Activated CD8-positive, alpha-beta memory T cell treated with anti-CD3 and anti-CD28 coated beads, Interleukin-2, amount 50 U/mL, for 1 hour (primary cell): ENCODE measurements around the gene ADGRV1.
"Not testable (repeated sequence)": the region's sequence is repeated elsewhere in the genome, so short reads cannot be mapped to it uniquely, and the experiment has no call there.

Source experiments
- DNase-seq: peaks from one replicate; pipeline ENCODE4 v3.0.0-alpha.2; 2020; ENCODE audit errors: extremely low read depth

Gene ADGRV1

DNA sequence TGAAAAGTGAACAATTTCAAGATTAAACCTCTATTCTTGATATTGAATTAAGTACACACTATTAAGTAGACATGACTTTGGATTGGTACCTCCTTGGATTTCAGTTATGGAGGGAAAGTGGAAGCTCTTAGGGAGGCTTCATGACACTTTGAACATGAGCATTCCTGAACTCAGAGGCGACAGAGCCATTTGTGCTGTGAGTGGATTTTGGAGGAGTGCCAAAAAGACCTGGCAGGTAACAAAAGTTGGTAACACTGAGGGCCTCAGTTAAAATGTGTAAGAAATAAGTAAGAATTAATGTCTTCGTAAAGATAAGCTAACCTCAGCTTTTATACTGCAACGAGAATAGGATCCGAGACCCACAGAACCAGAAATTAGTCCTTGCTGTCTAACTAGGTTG, 467.9 kb downstream of the ADGRV1 start:
- DNase-seq, result no peak

DNA sequence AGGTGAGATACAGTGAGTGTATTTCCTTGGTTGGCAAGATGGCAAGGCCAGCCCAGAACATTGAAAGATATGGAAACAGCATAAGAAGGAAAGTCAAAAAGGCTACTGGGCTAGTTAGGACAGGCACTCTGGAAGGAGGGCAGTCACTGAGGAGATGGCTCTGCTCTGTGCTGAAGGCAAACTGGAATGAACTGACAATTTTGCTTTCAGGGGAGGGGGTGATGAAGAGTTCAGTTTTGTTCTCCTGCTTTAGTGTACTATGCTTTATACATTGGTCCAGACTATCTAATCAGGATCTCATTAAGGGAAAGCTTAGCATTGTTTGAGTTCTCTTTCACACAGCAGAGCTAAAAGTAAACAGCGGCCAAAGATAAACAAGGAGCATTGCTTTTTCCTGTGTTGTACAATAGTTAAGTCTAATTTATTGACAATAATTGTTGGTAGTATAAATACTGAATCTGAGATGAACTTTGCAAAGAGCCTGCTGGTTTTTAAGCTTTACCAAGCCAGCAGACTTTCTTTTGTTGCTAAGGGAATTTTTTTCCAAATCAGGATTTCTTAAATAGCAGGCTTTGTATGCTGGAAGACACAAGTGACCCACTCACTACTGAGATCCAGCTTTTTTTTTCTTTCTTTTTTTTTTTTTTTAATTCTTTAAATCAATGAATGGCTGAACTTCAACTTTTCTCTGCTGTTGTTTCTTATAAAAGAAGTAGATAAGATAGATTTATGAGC, 469.0 kb downstream of the ADGRV1 start:
- DNase-seq, result no peak

DNA sequence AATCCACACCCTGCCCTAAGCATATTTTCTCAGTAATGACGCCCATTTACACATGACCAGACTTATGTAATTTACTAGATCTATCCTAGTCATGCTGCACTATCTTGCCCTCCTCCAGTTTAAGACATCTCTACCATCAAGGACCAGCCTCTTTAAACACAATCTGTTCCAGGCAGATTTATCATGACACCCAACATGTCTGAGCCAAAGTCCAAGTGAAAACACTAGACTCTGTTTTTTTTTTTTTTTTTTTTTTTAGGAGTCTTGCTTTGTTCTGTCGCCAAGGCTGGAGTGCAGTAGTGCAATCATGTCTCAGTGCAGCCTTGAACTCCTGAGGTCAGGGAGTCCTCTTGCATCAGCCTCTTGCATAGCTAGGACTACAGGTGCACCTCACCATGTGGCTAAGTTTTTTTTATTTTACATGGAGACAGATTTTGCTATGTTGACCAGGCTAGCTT, 469.9 kb downstream of the ADGRV1 start:
- no peak for DNase-seq

DNA sequence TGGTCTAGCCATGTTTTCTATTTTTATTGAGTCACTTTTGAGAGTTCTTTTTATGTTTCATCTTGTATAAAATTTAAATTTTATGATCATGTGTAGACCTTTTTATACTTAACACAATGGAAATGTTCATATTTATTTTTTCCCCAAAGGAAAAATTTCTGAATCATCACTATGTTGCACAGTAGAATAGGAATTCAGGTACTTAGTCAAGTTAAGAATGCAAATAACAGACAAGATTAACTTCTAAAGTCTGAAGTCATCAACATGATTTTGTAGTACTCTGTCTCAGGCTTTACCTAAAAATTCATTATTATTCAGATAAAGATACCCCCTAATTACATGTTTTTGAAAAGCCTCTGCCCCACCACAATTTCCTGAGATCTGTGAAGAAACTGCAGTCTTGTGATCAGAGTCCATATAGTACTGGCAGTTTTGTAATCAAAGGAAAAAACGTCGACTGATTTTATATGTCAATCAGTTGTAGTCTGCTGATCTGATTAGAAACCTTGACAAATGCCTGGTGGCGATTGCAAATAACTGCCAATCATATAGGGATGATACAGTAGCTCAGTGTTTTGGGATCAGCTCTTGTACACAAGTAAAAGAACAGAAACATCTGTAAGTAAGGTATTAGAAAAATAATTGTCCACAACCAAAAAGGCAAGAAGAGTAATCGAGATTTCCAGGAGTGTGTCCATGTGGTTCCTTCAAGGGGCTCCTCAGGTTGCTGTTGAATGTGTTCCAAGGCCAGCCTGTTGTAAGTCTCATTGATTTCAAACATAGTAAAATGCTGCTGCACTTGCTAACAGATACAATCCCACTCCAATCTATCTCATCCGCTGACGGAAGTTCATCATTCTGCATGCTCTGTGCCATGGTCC, 472.2 kb downstream of the ADGRV1 start:
- no peak for DNase-seq

DNA sequence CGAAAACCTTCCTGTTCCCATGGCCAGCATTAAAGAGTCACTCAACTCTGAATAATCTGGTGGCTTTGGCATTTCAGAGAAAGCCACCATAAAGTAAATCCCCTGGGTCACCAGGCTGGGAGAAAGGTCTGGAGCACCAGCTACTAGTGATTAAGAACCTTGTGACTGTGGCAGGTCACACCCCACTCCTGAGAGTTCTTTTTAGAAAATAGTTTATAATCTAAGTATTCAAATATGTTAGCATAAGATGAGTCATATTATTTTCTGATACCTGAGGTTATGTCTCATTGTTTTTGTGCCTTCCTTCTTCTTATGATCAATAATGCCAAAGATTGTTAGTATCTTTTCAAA, 472.8 kb downstream of the ADGRV1 start:
- DNase-seq, result no peak

DNA sequence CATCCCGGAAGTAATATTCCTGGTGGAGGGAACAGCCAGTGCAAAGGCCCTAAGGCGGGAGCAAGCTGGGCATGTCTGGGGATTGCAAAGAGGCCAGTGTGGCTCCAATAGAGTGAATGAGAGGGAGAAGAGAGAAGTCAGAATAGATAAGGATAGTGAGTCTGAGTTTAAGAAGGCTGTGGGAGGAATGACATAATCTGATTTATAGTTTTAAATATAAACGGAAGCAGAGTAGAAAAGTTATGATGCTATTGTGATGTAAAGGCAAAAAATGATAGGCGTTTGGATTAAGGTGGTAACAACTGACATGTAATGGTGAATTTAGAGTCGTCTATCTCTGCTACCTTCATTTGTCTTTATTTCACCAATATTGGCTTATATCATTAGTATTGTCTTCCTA, 473.5 kb downstream of the ADGRV1 start:
- no peak for DNase-seq

DNA sequence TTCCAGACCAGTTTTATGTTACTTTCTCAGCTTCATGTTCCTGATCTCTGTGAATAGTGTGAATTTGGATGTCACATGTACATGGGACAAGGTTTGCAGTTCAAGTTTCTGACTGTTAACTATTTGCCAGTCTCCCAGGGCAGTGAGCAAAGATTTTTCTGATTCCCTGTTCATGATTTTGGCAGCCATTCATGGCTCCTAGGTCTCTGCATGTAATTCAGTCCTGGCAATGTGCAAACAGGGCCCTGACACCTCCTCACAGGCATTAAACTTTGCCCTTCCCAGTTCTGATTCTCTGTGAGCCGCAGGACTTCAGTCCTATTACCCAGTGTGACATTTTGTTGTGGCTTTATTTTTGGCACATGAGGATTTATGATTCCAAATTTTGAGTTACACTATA, 474.8 kb downstream of the ADGRV1 start:
- no peak for DNase-seq

DNA sequence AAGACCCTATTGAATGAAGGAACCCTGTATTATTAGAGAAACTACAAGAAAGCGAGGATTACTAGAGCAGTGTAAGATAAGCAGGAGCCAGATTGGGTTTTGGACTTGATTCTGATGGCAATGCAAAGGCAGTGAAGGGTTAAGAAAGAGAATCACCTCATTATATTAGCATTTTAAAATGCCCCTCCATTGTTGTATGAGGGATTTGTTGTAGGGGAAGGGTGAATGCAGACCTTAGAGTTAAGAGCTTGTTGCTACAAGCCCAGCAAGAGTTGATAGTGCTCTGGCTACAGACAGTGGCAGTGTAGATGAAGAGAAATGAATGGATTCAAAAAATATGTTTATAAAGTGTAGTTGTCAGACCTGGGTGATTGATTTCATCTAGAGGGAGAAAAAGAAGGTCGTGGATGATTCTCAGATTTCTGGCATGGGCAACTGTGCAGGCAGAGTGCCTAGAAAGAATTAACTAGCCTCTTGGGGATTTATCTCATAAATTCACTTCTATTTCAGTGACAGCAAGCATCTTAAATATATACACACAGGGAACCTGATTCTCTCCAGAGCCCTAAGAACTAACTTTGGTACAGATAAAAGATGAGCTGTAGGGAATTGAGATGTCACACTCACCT, 479.7 kb downstream of the ADGRV1 start:
- DNase-seq, result no peak

DNA sequence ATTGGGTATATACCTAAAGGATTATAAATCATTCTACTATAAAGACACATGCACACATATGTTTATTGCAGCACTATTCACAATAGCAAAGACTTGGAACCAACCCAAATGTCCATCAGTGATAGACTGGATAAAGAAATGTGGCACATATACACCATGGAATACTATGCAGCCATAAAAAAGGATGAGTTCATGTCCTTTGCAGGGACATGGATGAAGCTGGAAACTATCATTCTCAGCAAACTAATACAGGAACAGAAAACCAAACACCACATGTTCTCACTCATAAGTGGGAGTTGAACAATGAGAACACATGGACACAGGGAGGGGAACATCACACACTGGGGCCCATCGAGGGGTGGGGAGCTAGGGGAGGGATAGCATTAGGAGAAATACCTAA, 482.5 kb downstream of the ADGRV1 start:
- DNase-seq, result not testable (repeated sequence)

DNA sequence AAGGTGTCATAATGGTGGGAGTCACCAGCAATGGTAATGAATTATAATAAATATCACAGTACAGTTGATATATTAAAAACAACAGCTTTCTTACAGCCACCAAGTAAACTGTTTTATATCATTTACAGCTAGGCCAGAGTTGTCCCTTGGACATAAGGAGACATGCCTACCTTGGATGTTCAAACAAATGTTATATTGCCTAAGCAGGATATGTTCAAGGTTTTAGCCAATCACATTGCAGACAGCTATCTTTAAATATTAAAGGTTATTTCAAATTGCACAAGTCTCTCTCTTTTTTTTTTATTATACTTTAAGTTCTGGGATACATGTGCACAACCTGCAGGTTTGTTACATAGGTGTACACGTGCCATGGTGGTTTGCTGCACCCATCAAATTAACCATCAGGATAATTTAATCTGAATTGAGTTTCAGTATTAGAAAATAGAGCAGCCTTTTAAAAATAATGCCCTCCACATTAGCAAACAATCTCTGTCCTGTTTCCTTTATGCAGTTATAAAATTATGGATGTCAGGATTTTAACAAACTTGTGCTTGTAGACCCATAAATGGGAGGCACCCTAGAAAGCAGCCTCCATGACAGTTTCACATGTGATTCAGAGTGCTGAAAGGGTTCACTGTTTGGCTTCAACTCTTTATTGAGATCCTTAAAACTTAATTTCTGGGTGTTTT, 483.8 kb downstream of the ADGRV1 start:
- no peak for DNase-seq

DNA sequence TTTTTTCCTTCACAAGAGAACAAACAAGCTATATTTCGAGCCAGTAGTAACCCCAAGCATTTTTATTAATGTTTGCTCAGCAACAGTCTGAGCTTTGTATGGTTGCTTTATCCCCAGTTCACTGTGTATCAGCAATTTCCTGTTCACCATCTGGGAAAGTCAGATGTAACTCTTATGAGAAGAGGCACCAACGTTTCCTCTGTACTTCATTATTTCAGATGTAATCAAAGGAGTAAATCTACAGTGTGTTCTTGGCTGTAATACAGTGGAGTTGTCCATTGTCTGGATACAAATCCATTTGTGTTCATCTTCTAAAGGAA, 484.3 kb downstream of the ADGRV1 start:
- no peak for DNase-seq

DNA sequence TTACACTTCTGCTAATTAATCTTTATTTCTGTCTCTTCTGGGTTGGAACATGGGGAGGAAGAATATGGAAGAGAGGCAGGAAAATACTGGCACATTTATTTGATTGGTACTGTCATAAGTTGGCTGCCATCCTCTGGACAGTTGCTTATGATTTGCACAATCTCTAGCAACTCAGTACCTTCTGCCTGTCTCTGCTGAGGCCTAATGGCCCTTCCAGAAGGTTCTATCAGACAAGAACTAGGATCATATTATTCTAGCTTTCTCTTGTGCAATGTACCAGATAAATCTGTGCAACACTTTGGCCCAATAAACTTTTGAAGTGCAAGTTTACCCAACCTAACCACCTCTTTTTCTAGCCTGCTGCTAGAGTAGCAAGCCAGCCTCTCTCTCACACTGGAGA, 489.5 kb downstream of the ADGRV1 start:
- no peak for DNase-seq

DNA sequence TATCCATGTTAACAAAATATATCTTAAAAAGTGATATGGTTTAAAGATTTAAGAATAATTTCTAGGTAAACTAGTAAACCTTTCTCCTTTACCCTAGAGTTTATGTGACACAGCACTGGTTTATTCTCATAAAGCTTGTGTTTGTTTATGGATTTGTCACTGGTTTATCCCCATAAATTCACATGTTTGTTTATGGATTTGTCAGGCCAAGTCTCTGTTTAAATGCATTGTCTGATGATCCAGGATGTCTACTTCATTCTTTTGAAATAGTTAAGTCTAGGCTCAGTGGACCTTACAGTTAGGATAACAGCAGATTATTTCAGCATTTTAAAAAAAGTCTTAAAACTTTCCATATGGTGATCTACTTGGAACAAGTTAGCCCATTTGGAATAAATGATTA, 490.5 kb downstream of the ADGRV1 start:
- no peak for DNase-seq

DNA sequence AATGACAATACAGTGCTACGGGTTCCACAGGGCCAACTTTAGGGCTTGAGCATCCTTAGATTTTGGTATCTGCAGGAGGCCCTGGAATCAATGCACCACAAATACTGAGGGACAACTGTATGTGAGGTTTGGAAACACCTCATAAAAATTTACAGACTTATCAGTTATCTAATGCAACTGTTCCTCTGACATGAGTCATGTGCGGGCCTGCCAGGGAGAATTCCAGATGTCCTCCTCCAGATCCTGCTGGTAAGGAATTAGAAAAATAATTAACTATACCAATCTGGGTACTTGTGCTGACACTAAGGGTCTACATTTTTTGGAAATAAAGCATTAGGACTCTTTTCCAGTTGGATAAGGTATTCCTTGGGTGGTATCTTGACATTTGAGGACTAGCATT, 491.2 kb downstream of the ADGRV1 start:
- DNase-seq, result no peak

DNA sequence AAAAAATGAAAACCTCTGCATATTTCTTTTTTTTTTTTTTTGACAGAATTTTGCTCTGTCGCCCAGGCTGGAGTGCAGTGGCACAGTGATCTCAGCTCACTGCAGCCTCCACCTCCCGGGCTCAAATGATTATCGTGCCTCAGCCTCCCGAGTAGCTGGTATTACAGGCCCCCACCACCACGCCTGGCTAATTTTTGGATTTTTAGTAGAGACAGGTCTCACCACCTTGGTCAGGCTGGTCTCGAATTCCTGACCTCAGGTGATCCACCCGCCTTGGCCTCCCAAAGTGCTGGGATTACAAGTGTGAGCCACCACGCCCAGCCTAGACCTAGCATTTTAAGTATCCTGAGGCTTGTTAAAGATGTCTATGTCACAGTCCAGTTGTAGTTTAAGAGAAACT, 493.8 kb downstream of the ADGRV1 start:
- not testable (repeated sequence) for DNase-seq

DNA sequence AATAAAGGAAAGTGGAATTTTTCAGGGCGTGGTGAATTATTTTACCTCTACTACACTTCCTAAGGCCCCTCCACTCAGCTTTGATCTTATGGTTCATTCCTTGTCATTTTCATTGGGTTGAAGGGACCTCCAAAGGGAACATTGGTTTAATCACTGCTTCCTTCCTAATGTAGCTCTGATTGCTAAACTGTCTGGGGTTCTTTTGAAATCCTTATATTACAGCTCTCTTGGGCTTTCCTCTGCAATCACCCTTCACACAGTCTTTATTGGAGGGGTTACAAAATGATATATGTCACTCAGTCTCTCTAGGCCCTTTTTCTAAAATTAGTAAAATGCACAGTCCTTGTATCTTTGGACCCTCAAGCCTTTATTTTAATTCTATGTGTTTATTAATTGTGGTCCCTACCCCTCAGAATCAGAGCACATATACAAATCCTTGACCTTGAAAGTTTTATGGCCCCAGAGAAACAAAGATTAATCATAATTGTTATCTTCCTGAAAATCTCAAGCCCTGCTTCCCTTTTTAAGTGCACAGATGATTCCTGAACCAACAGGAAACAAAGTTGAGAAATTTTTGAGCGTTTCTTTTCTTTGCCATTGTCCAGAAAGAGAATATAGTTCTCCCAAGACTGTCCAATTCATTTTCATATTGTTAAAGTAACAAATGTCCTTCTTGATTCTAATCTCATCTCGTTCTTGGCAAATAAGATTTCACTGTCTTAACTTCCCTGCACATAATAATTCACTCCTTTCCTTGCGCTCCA, 494.6 kb downstream of the ADGRV1 start:
- DNase-seq, result no peak

DNA sequence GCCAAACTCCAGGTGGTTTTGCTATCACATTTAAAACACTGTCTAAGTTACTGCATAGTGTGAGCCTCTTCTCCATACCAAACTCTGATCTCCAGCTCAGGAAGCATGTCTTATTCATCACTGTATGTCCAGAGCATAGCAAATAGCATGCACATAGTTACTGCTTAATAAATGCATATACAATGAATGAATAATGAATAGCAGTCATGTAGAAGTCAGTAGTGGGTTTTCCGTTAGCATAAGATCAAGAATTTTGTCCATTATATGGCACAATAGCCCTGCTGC, 495.1 kb downstream of the ADGRV1 start:
- DNase-seq, result no peak

DNA sequence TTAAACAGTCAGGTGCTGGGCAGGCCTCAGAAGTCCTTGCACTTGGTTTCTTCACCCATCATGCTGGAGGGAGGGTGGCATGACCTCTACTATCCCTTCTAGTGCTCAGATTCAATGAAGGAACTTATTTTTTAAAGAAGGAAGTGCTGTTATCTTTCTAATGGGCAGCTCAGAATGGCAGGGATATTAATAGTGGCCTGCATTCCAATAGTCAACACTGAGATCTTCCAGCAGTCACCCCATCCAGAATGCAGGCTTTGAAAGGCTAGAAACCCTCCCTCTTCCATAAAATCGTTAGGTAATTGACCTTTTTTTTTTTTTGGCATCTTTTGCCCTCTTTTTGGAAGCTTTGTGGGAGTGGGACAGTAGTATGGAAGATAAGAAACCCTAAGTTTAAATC, 499.6 kb downstream of the ADGRV1 start:
- no peak for DNase-seq

DNA sequence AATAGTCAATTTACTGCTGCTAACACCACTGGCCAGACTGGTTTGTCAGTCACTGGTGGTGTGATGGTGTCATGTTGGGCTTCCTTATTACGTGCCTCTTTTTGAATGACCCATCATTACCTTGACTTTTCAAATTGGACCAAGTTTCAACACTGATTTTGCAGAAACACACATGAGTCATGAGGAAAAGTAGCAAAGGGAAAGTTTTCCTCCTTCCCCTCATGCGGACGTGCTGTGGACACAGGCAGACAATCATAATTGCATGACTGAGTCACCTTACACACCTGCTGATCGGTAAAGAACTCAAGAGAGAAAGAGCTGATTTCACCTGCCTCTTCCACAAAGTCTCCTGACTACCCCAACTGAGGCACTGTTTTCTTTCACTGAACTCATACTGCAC, 500.0 kb downstream of the ADGRV1 start:
- no peak for DNase-seq

DNA sequence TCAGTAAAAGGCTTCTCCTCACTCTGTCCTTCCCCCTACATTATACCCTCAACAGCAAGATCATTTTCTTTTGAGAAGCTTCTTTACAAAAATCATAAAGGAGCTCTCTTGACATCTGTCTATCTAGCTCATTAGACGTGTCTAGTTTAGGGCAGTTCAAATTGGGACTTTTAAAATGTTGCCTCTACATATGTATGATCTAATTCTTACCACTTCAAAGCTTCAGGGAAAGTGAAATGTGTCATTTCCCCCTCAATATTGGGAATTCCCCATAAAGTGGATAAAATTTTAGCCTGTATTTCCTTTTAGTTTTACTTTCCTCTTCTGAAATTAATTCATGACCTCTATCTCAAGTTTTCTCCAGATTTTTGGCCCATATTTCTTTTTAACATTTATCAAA, 500.8 kb downstream of the ADGRV1 start:
- no peak for DNase-seq

DNA sequence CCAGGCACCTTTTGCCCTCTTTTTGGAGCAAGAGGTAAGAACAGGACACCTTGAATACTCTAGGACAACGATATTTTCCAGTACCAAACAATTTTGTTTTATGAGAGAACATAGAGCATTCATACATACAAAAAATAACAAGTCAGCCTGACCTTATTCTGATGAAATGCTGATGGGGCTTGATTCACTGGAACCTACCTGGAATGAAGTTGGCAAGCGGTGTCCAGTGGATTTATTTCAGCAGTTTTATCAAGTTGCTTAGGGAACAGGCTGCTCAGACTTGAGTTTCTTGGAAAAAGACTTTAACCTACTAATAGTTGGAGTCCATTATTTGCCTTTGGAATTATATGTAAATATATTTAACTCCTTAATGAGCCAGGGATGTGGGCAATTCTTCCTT, 502.5 kb downstream of the ADGRV1 start:
- no peak for DNase-seq
